HepG2 (cell line): Measurements from ENCODE around the gene ABCB6. TPM values are rescaled to one million over a fixed set of nuclear protein-coding genes. Genes with fewer than 3 reads are reported as not detected.

Experiments
- ADNP ChIP-seq: sonication (generic); formaldehyde crosslinking; IDR thresholded peaks from 2 replicates; pipeline ENCODE4 v1.4.0; 2020; ENCODE audit warnings: missing genetic modification reagents
- CSRNP1 ChIP-seq: sonication (generic); formaldehyde crosslinking; IDR thresholded peaks from 2 replicates; pipeline ENCODE4 v1.8.1; 2023; ENCODE audit warnings: mild to moderate bottlenecking, missing genetic modification reagents
- DNMT1 ChIP-seq: sonication (generic); formaldehyde crosslinking; IDR thresholded peaks from 2 replicates; pipeline ENCODE4 v1.5.1; 2020; ENCODE audit warnings: mild to moderate bottlenecking, missing genetic modification reagents
- GABPB1 ChIP-seq: IDR thresholded peaks from 2 replicates; pipeline ENCODE4 v1.6.1; 2016; ENCODE audit warnings: mild to moderate bottlenecking, missing genetic modification reagents, moderate library complexity, missing compliant biosample characterization
- GFI1 ChIP-seq: sonication (generic); formaldehyde crosslinking; IDR thresholded peaks from 2 replicates; pipeline ENCODE4 v1.5.0; 2020; ENCODE audit warnings: missing genetic modification reagents, mild to moderate bottlenecking, borderline replicate concordance
- KDM1A ChIP-seq: IDR thresholded peaks from 2 replicates; pipeline ENCODE4 v1.6.1; 2016; ENCODE audit warnings: missing compliant biosample characterization
- KDM3A ChIP-seq: IDR thresholded peaks from 2 replicates; pipeline ENCODE4 v1.6.1; 2018; ENCODE audit warnings: low read depth, missing compliant biosample characterization
- POLR2A ChIP-seq, 2 experiments: IDR thresholded peaks; 2 replicates each; pipeline ENCODE4 v1.6.1; 2011; ENCODE audit warnings: low read depth in 2 of 2, low read length in 2 of 2, mild to moderate bottlenecking in 1 of 2, moderate library complexity in 1 of 2; ENCODE audit not compliant: insufficient read depth in 1 of 2
- SIN3A ChIP-seq: IDR thresholded peaks from 2 replicates; pipeline ENCODE4 v1.6.1; 2011; ENCODE audit warnings: low read depth, mild to moderate bottlenecking, control low read depth, low read length, borderline replicate concordance
- SP1 ChIP-seq, 2 experiments: fragments of 450-650 bp in 1 of 2; sonication (generic) in 1 of 2; formaldehyde crosslinking in 1 of 2; IDR thresholded peaks; 2 replicates each; pipeline versions ENCODE4 v1.4.0 to v1.6.1; 2016 to 2020; ENCODE audit warnings: missing genetic modification reagents in 1 of 2
- SP140L ChIP-seq: sonication (generic); formaldehyde crosslinking; IDR thresholded peaks from 2 replicates; pipeline ENCODE4 v1.4.0; 2020; ENCODE audit warnings: missing genetic modification reagents, borderline replicate concordance
- TBX2 ChIP-seq: sonication (generic); formaldehyde crosslinking; IDR thresholded peaks from 2 replicates; pipeline ENCODE4 v1.5.0; 2020; ENCODE audit warnings: missing genetic modification reagents, mild to moderate bottlenecking, borderline replicate concordance
- TFAP4 ChIP-seq: sonication (generic); IDR thresholded peaks from 2 replicates; pipeline ENCODE4 v1.6.1; 2016; ENCODE audit warnings: low read depth, borderline replicate concordance
- ZBTB25 ChIP-seq: IDR thresholded peaks from 2 replicates; pipeline ENCODE4 v1.6.1; 2018; ENCODE audit warnings: missing genetic modification reagents
- ZNF251 ChIP-seq: sonication (generic); formaldehyde crosslinking; IDR thresholded peaks from 2 replicates; pipeline ENCODE4 v1.9.0; 2021; ENCODE audit warnings: mild to moderate bottlenecking, missing genetic modification reagents
- ZNF253 ChIP-seq: sonication (generic); formaldehyde crosslinking; IDR thresholded peaks from 2 replicates; pipeline ENCODE4 v1.8.0; 2022; ENCODE audit warnings: mild to moderate bottlenecking, missing genetic modification reagents, borderline replicate concordance
- ZNF292 ChIP-seq: sonication (generic); formaldehyde crosslinking; IDR thresholded peaks from 2 replicates; pipeline ENCODE4 v1.8.1; 2022; ENCODE audit warnings: mild to moderate bottlenecking, low read depth, missing genetic modification reagents, borderline replicate concordance
- ZNF331 ChIP-seq: sonication (generic); formaldehyde crosslinking; IDR thresholded peaks from 2 replicates; pipeline ENCODE4 v1.4.0; 2020; ENCODE audit warnings: missing genetic modification reagents
- ZNF501 ChIP-seq: sonication (generic); formaldehyde crosslinking; IDR thresholded peaks from 2 replicates; pipeline ENCODE4 v1.5.1; 2020; ENCODE audit warnings: mild to moderate bottlenecking, moderate library complexity, missing genetic modification reagents
- ZNF589 ChIP-seq: sonication (generic); formaldehyde crosslinking; conservative IDR thresholded peaks from 2 replicates; pipeline ENCODE4 v1.8.0; 2022; ENCODE audit warnings: mild to moderate bottlenecking, moderate library complexity, missing genetic modification reagents
- ZNF597 ChIP-seq: sonication (generic); formaldehyde crosslinking; IDR thresholded peaks from 2 replicates; pipeline ENCODE4 v1.5.0; 2020; ENCODE audit warnings: missing genetic modification reagents
- ZXDC ChIP-seq: sonication (generic); formaldehyde crosslinking; IDR thresholded peaks from 2 replicates; pipeline ENCODE4 v1.5.0; 2020; ENCODE audit warnings: mild to moderate bottlenecking, missing genetic modification reagents
- polyA plus RNA-seq, 8 experiments: library from polyadenylated mRNA; depleted of rRNA in 3 of 8; stranded (reverse) in 7 of 8; unstranded in 1 of 8; fragments of >200 nt; fragmentation: Illumina TruSeq in 4 of 8; extraction: Trizol in 4 of 8; gene quantifications; 2 replicates each; pipeline versions ENCODE4 v1.2.1 to v1.2.3, GENCODE V29; 2011 to 2016; ENCODE audit warnings: low read depth in 4 of 8, missing spikeins in 1 of 8, mixed read lengths in 1 of 8; ENCODE audit not compliant: insufficient read depth in 1 of 8
- total RNA-seq, 5 experiments: library from RNA; depleted of rRNA; stranded (reverse); fragments of >200 nt; fragmentation: Illumina TruSeq; extraction: Trizol; gene quantifications; 2 replicates each; pipeline ENCODE4 v1.2.3, GENCODE V29; 2016; ENCODE audit warnings: low read depth in 1 of 5

The ABCB6 gene
- total and polyA plus RNA-seq, 2 of the 13 experiments (the other 11 are each of a cell fraction or from before 2014, with no cell fraction given): 91.1 to 137 TPM

GRCh38 chr2:219228911-219229304, 10.2 kb upstream of the ABCB6 start (continued):
- TF ChIP-seq CSRNP1 (0 out of 2 replicates have a peak, but pooled peaks have one; percentile 31), SIN3A (peak; percentile 59; the same call in 1 of the 2 replicates), DNMT1 (CRISPR knock-in tag) (0 out of 2 replicates have a peak, but pooled peaks have one; percentile 19), GFI1 (CRISPR knock-in tag) (0 out of 2 replicates have a peak, but pooled peaks have one; percentile 26), KDM1A (CRISPR knock-in tag) (no peak), ZXDC (CRISPR knock-in tag) (peak; percentile 69; the same call in 1 of the 2 replicates), KDM3A (CRISPR knock-in tag) (0 out of 2 replicates have a peak, but pooled peaks have one; percentile 7), ZNF253 (CRISPR knock-in tag) (0 out of 2 replicates have a peak, but pooled peaks have one; percentile 12), SP140L (no peak), ZBTB25 (CRISPR knock-in tag) (no peak), ZNF597 (CRISPR knock-in tag) (no peak), SP1 (IDR thresholded peaks at IDR 0.05) (no peak), SP1 (CRISPR knock-in tag; IDR thresholded peaks at IDR 0.05) (no peak), TFAP4 (peak; percentile 63; the same call in 1 of the 2 replicates), ZNF589 (CRISPR knock-in tag) (no peak), TBX2 (CRISPR knock-in tag) (no peak), ZNF292 (CRISPR knock-in tag) (no peak), ADNP (CRISPR knock-in tag) (no peak), GABPB1 (CRISPR knock-in tag) (no peak), ZNF501 (CRISPR knock-in tag) (no peak), ZNF251 (CRISPR knock-in tag) (no peak), POLR2A (IDR thresholded peaks at IDR 0.05; ENCODE audit: insufficient read depth in 1 of 2, low read depth in 2 of 2, low read length in 2 of 2) (peak in 1 of 2 experiments; percentile 61; a peak in 2 of 4 replicates), ZNF331 (CRISPR knock-in tag) (no peak)
